Measurements from ENCODE around the gene KCNIP3.

Gene KCNIP3

DNA sequence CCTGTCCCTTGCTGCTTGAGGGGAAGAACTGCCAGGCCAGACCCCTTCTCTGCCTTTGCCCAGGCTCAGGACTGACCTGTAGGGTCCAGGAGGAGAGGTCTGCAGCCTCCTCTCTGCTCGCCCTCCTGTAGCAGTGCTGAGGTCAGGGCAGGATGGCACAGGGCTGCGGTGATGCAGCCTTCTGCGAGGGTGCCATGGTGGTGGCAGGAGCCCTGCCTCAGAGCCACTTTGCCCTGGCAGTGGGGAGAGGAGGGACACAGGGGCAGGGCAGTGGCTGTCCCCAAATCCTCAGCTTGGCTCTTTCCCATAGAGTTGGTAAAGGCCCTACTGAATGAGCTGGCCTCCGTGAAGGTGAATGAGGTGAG is 22.0 kb upstream of the KCNIP3 start:
- DNase-seq (ENCODE audit: low read depth in 3 of 3), result no peak

DNA sequence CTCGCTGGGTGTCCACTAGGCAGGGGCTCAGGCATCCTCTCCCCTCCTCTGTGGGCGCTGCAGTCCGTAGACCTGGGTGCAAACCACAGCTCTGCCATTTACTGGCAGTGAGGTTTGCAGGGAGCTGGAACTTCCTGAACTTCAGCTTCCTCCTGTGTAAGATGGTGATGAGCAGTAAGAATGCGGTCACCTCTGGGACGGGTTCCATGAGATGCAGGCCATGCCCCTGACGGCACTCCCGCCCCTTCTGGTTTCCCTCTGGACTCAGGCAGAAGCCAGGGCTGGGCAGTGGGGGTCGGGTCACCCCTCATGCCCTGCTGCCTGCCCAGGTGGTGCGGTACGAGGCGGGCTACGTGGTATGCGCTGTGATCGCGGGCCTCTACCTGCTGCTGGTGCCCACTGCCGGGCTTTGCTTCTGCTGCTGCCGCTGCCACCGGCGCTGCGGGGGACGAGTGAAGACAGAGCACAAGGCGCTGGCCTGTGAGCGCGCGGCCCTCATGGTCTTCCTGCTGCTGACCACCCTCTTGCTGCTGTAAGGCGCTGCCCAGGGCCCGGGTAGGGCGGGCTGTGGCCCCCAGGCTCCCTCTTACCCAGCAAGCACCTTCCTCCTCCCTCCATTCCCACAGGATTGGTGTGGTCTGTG is 21.4 kb upstream of the KCNIP3 start:
- no peak for DNase-seq (ENCODE audit: low read depth in 3 of 3)

- DNase-seq (ENCODE audit: low read depth in 3 of 3), result no peak
Measured at GRCh38 chr2:95276244-95276887, 20.8 kb upstream of the KCNIP3 start.

- DNase-seq (ENCODE audit: low read depth in 3 of 3), result no peak
Measured at GRCh38 chr2:95276888-95277245, 20.3 kb upstream of the KCNIP3 start.

DNA sequence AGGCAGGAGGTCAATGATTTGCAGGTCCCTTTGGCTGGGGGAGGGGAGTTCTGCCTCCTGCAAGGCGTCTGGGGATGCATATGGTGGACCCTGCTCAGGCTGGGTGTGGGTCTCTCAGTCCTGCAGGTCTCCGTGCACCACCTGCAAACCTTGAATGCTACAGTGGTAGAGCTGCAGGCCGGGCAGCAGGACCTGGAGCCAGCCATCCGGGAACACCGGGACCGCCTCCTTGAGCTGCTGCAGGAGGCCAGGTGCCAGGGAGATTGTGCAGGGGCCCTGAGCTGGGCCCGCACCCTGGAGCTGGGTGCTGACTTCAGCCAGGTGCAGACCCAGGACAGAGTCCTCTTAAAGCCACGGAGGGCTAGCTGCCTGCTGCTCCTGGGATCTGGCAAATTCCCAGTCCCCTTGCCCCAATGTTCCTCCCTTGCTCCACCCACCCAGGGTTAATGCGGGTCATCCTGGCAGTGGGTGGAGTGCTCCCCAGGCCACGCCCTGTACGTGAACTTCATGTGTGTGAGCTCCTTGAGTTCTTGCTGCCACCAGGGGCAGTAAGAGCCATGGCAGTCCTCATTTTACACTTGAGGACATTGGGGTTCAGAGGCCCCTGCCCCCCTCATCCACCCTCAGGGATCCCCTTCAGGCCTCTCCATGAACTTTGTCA is 19.8 kb upstream of the KCNIP3 start:
- DNase-seq (ENCODE audit: low read depth in 3 of 3), result no peak

DNA sequence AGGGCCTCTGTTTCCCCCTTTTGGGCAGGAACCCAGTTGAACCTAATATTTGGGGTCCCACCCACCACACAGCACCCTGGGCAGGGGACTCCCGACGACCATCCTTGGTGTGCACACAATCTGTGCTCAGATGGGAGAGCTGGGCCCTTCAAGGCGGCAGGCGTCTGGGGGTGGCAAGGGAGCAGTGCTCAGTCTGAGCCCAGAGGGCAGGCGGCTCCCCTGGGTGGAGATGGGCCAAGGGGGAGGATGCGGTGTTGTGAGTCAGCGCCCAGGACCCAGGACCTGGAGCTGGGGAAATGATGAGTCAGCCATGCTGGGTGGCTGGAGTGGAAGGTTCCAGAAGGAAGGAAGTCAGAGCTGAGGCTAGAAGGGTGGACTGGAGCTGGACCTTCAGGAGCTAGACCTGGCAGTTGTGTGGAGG is 19.1 kb upstream of the KCNIP3 start:
- no peak for DNase-seq (ENCODE audit: low read depth in 3 of 3)

GRCh38 chr2:95278637-95279225 is 18.4 kb upstream of the KCNIP3 start:
- DNase-seq (ENCODE audit: low read depth in 3 of 3), result no peak

DNA sequence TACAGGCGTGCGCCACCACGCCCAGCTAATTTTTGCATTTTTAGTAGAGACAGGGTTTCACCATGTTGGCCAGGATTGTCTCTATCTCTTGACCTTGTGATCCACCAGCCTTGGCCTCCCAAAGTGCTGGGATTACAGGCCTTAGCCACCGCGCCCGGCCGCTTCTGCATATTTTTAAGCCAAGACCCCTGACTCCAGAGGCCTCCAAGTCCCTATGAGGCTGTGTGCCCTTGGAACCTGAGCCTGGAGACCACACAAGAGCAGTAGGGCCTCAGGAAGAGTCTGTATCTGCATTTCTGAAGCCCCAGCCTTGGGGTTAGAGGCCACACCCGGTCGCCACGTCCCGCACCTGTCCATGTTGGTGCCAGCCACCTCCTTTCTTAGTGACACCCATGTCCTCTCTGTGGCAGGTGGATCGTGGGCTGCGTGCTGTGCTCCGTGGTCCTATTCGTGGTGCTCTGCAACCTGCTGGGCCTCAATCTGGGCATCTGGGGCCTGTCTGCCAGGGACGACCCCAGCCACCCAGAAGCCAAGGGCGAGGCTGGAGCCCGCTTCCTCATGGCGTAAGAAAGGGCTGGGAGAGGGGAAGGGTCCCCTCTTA is 17.6 kb upstream of the KCNIP3 start:
- DNase-seq (ENCODE audit: low read depth in 3 of 3), result no peak

- no peak for DNase-seq (ENCODE audit: low read depth in 3 of 3)
Measured at GRCh38 chr2:95281071-95281470, 16.1 kb upstream of the KCNIP3 start.

- no peak for DNase-seq (ENCODE audit: low read depth in 3 of 3)
Measured at GRCh38 chr2:95281786-95282185, 15.4 kb upstream of the KCNIP3 start.

DNA sequence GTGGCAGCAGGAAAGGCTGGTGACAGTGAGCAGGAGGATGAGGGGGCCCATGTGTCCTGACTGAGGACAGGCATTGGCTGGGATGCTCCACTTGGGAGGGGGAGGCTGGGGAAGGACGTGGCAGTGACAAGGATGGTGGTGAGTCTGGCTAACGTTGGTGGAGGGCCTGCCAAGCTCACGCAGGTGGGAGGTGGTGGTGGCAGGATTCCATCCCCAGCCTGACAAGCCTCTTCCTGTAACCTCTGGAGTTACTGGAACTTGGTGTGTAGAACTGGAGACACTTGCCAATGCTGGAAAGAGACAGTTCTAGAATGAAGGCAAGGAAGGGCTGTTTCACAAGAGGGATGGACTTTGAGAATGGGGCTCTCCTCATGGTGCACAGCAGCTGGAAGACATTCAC is 14.7 kb upstream of the KCNIP3 start:
- DNase-seq (ENCODE audit: low read depth in 3 of 3), result no peak

- DNase-seq (ENCODE audit: low read depth in 3 of 3), result no peak
Measured at GRCh38 chr2:95283562-95283961, 13.6 kb upstream of the KCNIP3 start.

DNA sequence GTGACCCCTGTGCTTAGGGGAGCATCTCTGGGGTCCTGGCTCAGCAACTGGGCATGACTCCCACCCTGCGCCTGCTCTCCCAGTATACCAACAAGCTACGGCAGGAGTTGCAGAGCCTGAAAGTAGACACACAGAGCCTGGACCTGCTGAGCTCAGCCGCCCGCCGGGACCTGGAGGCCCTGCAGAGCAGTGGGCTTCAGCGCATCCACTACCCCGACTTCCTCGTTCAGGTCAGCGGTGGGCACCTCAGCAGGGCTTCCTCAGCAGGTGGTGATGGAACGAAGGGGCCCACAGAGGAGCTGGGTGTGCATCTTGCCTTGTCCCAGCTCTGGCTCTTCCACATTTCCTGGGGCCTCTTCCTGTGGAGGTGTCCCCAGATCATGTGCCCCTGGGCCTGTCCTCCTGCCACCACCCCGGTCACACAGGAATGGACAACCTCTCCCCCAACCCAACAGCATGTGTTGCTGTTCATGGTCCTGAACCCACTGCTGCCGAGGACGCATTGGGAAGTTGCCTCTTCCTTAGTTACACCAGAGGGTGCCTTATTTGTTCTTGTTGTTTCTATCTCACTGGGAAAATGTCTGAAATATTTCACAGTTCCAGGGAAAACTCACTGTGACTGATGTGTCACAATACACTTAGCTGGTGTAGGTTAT is 12.1 kb upstream of the KCNIP3 start:
- DNase-seq (ENCODE audit: low read depth in 3 of 3), result no peak

DNA sequence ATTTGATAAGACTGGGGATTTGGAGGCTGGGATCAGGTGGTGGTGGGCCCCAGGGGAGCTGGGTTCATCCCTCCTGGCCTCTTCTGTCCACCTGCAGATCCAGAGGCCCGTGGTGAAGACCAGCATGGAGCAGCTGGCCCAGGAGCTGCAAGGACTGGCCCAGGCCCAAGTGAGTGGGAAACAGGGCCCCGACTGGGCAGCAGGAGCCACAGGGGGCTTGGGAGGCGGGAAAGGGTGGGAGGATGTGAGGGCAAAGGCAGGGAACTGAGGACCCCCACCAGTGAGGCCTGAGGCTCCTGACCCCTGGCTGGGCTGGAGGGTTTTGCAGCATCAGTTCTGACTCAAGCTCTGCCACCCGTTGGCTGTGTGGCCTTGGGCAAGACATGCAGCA is 11.6 kb upstream of the KCNIP3 start:
- DNase-seq (ENCODE audit: low read depth in 3 of 3), result no peak

DNA sequence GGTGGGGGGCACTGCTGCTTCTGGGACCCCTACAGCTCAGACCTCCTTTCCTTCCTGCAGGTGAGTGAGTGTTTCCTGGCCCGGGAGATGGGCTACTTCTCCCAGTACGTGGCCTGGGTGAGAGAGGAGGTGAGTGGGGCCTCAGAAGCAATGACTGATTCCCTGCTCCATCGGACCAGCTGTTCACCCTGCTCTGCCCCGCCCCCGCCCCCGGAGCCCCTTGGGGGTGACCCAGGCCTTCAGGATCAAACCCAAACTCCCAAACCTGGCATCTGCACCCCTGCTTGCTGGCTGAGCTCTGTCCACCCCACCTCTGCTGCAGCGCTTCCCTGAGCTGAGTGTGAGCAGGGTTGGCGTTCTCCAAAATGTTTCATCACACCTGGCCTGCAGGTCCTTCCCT is 9.8 kb upstream of the KCNIP3 start:
- DNase-seq (ENCODE audit: low read depth in 3 of 3), result no peak

- no peak for DNase-seq (ENCODE audit: low read depth in 3 of 3)
Measured at GRCh38 chr2:95287806-95288205, 9.3 kb upstream of the KCNIP3 start.

- DNase-seq (ENCODE audit: low read depth in 3 of 3), result no peak
Measured at GRCh38 chr2:95289253-95289652, 7.9 kb upstream of the KCNIP3 start.

DNA sequence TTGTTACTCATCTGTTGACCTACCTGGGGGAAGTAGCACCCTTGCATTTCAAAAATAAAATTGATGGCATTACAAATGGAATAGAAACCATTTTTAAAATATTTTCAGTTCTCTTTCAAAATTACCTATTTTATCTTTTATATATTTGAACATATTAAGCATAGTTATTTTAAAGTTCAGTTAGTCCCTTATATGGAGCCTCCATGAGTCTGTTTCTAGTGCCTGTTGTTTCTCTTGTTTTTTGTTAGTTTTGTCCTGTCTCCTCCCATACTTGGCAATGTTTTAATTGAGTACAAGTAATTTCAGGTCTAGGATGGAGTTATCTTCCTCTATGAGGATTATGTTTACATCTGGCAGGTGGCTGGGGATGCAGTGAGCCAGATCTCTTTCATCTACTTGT is 5.9 kb upstream of the KCNIP3 start:
- no peak for DNase-seq (ENCODE audit: low read depth in 3 of 3)

DNA sequence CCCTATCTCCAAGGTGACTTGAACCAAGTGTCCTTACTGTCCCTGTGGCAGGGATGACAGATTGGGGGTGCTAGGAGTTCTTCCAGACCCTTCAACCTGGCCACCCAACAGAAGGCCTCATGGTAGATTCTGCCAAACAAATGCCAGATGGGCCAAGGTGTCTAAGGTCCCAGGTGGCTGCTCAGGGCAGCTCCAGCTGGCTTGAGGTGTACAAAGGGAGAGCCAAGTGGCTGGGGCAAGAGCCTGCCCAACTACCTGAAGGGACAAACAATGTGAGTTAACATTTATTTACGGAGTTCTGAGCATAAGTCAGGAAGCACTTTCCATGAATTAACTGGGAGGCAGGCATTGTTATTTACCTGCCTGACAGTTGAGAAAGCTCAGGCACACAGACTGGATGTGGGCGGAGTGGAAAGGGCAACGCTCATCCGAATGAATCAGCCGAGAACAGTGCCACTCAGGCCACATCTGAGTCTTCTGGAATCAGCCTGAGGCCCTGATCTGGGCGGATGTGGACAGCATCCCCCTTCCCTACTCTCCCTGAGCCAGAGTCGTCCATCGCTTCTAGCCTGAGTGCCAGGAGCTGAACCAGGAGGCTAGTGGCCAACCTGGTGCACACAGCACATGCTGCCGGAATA is 4.4 kb upstream of the KCNIP3 start:
- no peak for DNase-seq (ENCODE audit: low read depth in 3 of 3)

DNA sequence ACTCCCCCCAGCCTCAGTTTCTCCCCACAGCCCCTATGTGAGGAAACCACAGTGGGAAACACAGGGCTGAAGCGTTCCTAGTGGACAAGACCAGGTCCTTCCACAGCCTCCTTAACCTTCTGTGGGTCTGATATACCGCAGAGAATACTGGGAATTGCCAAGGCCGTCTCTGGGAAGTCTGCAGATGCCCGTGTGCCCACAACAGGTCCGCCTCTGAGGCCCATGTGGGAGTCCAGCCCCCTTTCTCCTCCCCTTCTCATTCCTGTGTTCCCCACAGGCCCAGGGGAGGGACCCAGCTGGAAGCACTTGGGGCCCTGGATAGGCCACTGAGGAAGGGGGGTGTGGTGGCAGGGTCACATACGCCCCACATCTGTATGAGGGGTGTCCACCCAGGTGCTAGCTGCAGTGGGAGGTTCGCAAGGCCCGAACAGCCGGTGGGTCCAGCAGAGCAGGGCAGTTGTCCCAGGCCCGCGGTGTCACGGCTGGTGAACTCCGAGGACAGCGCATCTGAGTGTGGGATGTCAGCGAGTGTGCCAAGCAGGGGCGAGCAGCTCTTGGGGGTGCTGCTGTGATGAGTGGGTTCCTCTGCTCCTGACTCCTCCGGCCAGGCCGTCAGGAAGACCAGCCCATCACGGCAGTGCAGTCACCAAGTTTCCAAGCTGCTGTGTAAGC is 2.4 kb upstream of the KCNIP3 start:
- no peak for DNase-seq (ENCODE audit: low read depth in 3 of 3)

DNA sequence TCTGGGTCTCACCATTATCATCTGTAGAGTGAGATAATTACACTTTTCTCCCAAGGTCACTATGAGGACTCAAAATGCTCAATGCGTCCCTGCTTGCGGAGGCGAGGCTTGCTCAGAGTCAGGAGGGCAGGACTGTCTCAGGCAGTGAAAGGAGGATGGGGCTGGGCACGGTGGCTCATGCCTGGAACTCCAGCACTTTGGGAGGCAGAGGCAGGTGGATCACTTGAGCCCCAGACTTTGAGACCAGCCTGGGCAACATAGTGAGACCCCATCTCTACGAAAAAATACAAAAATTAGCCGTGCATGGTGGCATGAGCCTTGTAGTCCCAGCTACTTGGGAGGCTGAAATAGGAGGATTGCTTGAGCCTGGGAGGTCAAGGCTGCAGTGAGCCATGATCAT is 1.8 kb upstream of the KCNIP3 start:
- DNase-seq (ENCODE audit: low read depth in 3 of 3), result no peak
